GM19035 (cell line): ENCODE data around the gene CUTA.
"Not testable (repeated sequence)": the region's sequence is repeated elsewhere in the genome, so short reads cannot be mapped to it uniquely, and the experiment has no call there.

Source experiments
- ATAC-seq: cut with Tn5 transposase; IDR thresholded peaks from one replicate; pipeline ENCODE4 v1.9.1; 2021; ENCODE audit not compliant: unreplicated experiment

CUTA gene

GRCh38 chr6:33407132-33407718 lies 10.7 kb downstream of the CUTA start:
- ATAC-seq: no peak

GRCh38 chr6:33406126-33406525 lies 11.8 kb downstream of the CUTA start:
- ATAC-seq: no peak

- ATAC-seq: no peak
Observed at GRCh38 chr6:33405386-33405940, 12.4 kb downstream of the CUTA start.

- ATAC-seq: no peak
Observed at GRCh38 chr6:33404884-33405283, 13.0 kb downstream of the CUTA start.

- not testable (repeated sequence) for ATAC-seq
Observed at GRCh38 chr6:33399881-33400280, 18.0 kb downstream of the CUTA start.

GRCh38 chr6:33398601-33399000 lies 19.3 kb downstream of the CUTA start:
- not testable (repeated sequence) for ATAC-seq

- ATAC-seq: no peak
Observed at GRCh38 chr6:33397541-33397940, 20.4 kb downstream of the CUTA start.

- no peak for ATAC-seq
Observed at GRCh38 chr6:33392979-33393378, 24.9 kb downstream of the CUTA start.

- no peak for ATAC-seq
Observed at GRCh38 chr6:33392595-33392948, 25.3 kb downstream of the CUTA start.

GRCh38 chr6:33391922-33392594 lies 25.8 kb downstream of the CUTA start:
- peak; percentile 15 for ATAC-seq

GRCh38 chr6:33391278-33391921 lies 26.5 kb downstream of the CUTA start, which contains the start of gene KIFC1:
Gene KIFC1, plus strand, starts transcription at chr6:33391823. Its CDS starts 163 bp downstream, at chr6:33391986.
- ATAC-seq: peak; percentile 86

- ATAC-seq: no peak
Observed at GRCh38 chr6:33390767-33391277, 27.1 kb downstream of the CUTA start.

GRCh38 chr6:33390173-33390572 lies 27.7 kb downstream of the CUTA start:
- no peak for ATAC-seq

GRCh38 chr6:33384581-33385020 lies 33.3 kb downstream of the CUTA start:
- no peak for ATAC-seq

GRCh38 chr6:33383427-33384185 lies 34.3 kb downstream of the CUTA start:
- no peak for ATAC-seq

GRCh38 chr6:33380272-33380981 lies 37.5 kb downstream of the CUTA start:
- ATAC-seq: no peak

GRCh38 chr6:33379184-33379583 lies 38.7 kb downstream of the CUTA start:
- ATAC-seq: not testable (repeated sequence)

GRCh38 chr6:33377171-33377570 lies 40.7 kb downstream of the CUTA start:
- no peak for ATAC-seq

- ATAC-seq: no peak
Observed at GRCh38 chr6:33375143-33375671, 42.7 kb downstream of the CUTA start.
